ENCODE measurements around the gene USP46.

- TF ChIP-seq POLR2AphosphoS5 (IDR thresholded peaks at IDR 0.05; ENCODE audit: low read depth) (no peak), REST (IDR thresholded peaks at IDR 0.05; ENCODE audit: insufficient replicate concordance, low read depth) (no peak), GABPA (IDR thresholded peaks at IDR 0.05; ENCODE audit: low read depth) (no peak), SPI1 (IDR thresholded peaks at IDR 0.05; ENCODE audit: borderline replicate concordance, low read depth) (no peak)
- TF ChIP-seq, protein P1, sequence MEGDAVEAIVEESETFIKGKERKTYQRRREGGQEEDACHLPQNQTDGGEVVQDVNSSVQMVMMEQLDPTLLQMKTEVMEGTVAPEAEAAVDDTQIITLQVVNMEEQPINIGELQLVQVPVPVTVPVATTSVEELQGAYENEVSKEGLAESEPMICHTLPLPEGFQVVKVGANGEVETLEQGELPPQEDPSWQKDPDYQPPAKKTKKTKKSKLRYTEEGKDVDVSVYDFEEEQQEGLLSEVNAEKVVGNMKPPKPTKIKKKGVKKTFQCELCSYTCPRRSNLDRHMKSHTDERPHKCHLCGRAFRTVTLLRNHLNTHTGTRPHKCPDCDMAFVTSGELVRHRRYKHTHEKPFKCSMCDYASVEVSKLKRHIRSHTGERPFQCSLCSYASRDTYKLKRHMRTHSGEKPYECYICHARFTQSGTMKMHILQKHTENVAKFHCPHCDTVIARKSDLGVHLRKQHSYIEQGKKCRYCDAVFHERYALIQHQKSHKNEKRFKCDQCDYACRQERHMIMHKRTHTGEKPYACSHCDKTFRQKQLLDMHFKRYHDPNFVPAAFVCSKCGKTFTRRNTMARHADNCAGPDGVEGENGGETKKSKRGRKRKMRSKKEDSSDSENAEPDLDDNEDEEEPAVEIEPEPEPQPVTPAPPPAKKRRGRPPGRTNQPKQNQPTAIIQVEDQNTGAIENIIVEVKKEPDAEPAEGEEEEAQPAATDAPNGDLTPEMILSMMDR (IDR thresholded peaks at IDR 0.05; ENCODE audit: insufficient read depth, low read length) = no peak
Observed at GRCh38 chr4:52568351-52568750, 90.8 kb downstream of the USP46 start.

Measured in HL-60 (cell line).